ENCODE measurements around the gene CEMP1.
A peak's percentile ranks its signal among the peaks of the same experiment; 100 is the strongest.

CEMP1 gene

DNA sequence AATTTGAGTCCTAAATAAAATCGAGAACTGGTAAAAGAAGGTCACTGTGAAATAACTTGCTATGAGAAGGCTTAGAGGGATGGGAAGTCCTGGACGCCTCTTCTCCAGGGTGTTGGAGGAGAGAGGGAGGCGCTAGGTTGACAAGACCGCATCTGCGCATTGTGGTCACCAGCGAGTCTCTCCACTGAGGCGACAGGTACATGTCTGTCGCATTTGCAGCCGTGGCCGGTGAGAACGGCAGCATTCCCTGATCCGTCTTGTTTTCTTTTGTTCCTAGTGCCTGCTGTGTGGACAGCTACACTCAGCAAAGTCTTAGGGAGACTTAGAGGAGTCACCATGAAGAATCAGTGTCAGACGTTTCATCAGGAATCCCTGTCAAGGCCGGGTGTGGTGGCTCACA is 25.5 kb downstream of the CEMP1 start:
- Histone ChIP-seq H3K36me3 (ENCODE audit: control insufficient read depth in 1 of 2, insufficient read depth in 2 of 2, low read depth in 1 of 2, low read length in 2 of 2) (peaks cover 0 to 7% of the 10 kb centered on the region in 2 experiments), H2AFZ (ENCODE audit: low read depth, low read length) (no peak overlapping the region), H3K4me1 (ENCODE audit: control insufficient read depth, insufficient read depth, low read depth, low read length) (peaks cover 29% of the 10 kb centered on the region), H2BK120ac (ENCODE audit: low read depth, low read length) (no peak overlapping the region), H3K27ac (ENCODE audit: low read length, poor library complexity, severe bottlenecking) (no peak overlapping the region), H4K8ac (ENCODE audit: low read length) (no peak overlapping the region), H2BK12ac (ENCODE audit: low read length in 2 of 2) (no peak overlapping the region), H2AK5ac (ENCODE audit: low read length, severe bottlenecking) (peak overlapping the region; percentile 26), H4K91ac (ENCODE audit: low read length) (peak overlapping the region; percentile 34), H3K14ac (ENCODE audit: low read length in 2 of 2) (no peak overlapping the region), H2BK5ac (ENCODE audit: low read depth, low read length, poor library complexity, severe bottlenecking) (no peak overlapping the region), H3K79me1 (replicated peaks; ENCODE audit: low read length, poor library complexity, severe bottlenecking) (peaks cover 9% of the 10 kb centered on the region), H3K27me3 (ENCODE audit: control insufficient read depth in 1 of 2, insufficient read depth in 1 of 2, low read length in 2 of 2) (no peaks in the 10 kb centered on the region), H3K18ac (ENCODE audit: low read depth in 1 of 2, low read length in 2 of 2) (no peak overlapping the region), H3K23ac (ENCODE audit: low read length in 2 of 2) (no peak overlapping the region), H2BK15ac (ENCODE audit: low read depth, poor library complexity, severe bottlenecking) (no peak overlapping the region), H3K4me3 (ENCODE audit: insufficient read depth in 1 of 2, low read depth in 1 of 2, low read length in 2 of 2) (no peak overlapping the region), H3K9me3 (ENCODE audit: control insufficient read depth, low read length) (no peaks in the 10 kb centered on the region), H3K4ac (ENCODE audit: low read depth in 1 of 2, low read length in 2 of 2) (no peak overlapping the region), H3K9ac (ENCODE audit: low read length) (no peak overlapping the region), H3K4me2 (ENCODE audit: low read length, poor library complexity, severe bottlenecking) (no peak overlapping the region)
- no peak for DNase-seq
- WGBS: 94% methylated on average over 13 of the region's 14 CpGs

- peak overlapping the region; percentile 57 for H3K4me2 ChIP-seq (ENCODE audit: low read length, poor library complexity, severe bottlenecking)
- H2AK5ac ChIP-seq (ENCODE audit: low read length, severe bottlenecking): peak overlapping the region; percentile 96
- no peak overlapping the region for H2AFZ ChIP-seq (ENCODE audit: low read depth, low read length)
- H3K79me1 ChIP-seq (replicated peaks; ENCODE audit: low read length, poor library complexity, severe bottlenecking): peaks cover 17% of the 10 kb centered on the region
- H3K36me3 ChIP-seq (ENCODE audit: control insufficient read depth in 1 of 2, insufficient read depth in 2 of 2, low read depth in 1 of 2, low read length in 2 of 2): peaks cover 12 to 37% of the 10 kb centered on the region in 2 experiments
- no peaks in the 10 kb centered on the region for H3K9me3 ChIP-seq (ENCODE audit: control insufficient read depth, low read length)
- peak overlapping the region; percentile 11 to 80 for H3K18ac ChIP-seq (ENCODE audit: low read depth in 1 of 2, low read length in 2 of 2)
- H2BK12ac ChIP-seq (ENCODE audit: low read length in 2 of 2): peak overlapping the region; percentile 4 to 83
- H3K4me1 ChIP-seq (ENCODE audit: control insufficient read depth, insufficient read depth, low read depth, low read length): peaks cover 30% of the 10 kb centered on the region
- no peaks in the 10 kb centered on the region for H3K27me3 ChIP-seq (ENCODE audit: control insufficient read depth in 1 of 2, insufficient read depth in 1 of 2, low read length in 2 of 2)
- H3K4me3 ChIP-seq (ENCODE audit: insufficient read depth in 1 of 2, low read depth in 1 of 2, low read length in 2 of 2): no peak overlapping the region
- H2BK5ac ChIP-seq (ENCODE audit: low read depth, low read length, poor library complexity, severe bottlenecking): peak overlapping the region; percentile 19
- H3K4ac ChIP-seq (ENCODE audit: low read depth in 1 of 2, low read length in 2 of 2): peak overlapping the region; percentile 33 to 37
- H3K9ac ChIP-seq (ENCODE audit: low read length): peak overlapping the region; percentile 38
- no peak overlapping the region for H2BK120ac ChIP-seq (ENCODE audit: low read depth, low read length)
- no peak overlapping the region for H3K14ac ChIP-seq (ENCODE audit: low read length in 2 of 2)
- H3K23ac ChIP-seq (ENCODE audit: low read length in 2 of 2): peak overlapping the region in 1 of 2 experiments; percentile 1
- no peak for DNase-seq
- no peak overlapping the region for H4K91ac ChIP-seq (ENCODE audit: low read length)
- H3K27ac ChIP-seq (ENCODE audit: low read length, poor library complexity, severe bottlenecking): peak overlapping the region; percentile 89
- no peak overlapping the region for H2BK15ac ChIP-seq (ENCODE audit: low read depth, poor library complexity, severe bottlenecking)
- H4K8ac ChIP-seq (ENCODE audit: low read length): peak overlapping the region; percentile 72
- WGBS: 85% methylated on average over 18 of the region's 18 CpGs
These were observed 29.0 kb downstream of the CEMP1 start for GRCh38 chr16:2501946-2502895.

- peak; percentile 87 for DNase-seq
- no peak overlapping the region for H3K23ac ChIP-seq (ENCODE audit: low read length in 2 of 2)
- H3K9ac ChIP-seq (ENCODE audit: low read length): peak overlapping the region; percentile 38
- peak overlapping the region; percentile 43 for H3K4me2 ChIP-seq (ENCODE audit: low read length, poor library complexity, severe bottlenecking)
- H4K8ac ChIP-seq (ENCODE audit: low read length): peak overlapping the region; percentile 27
- no peak overlapping the region for H2BK15ac ChIP-seq (ENCODE audit: low read depth, poor library complexity, severe bottlenecking)
- no peaks in the 10 kb centered on the region for H3K27me3 ChIP-seq (ENCODE audit: control insufficient read depth in 1 of 2, insufficient read depth in 1 of 2, low read length in 2 of 2)
- H3K79me1 ChIP-seq (replicated peaks; ENCODE audit: low read length, poor library complexity, severe bottlenecking): peaks cover 15% of the 10 kb centered on the region
- peak overlapping the region; percentile 89 for H3K27ac ChIP-seq (ENCODE audit: low read length, poor library complexity, severe bottlenecking)
- peaks cover 23 to 48% of the 10 kb centered on the region in 2 experiments for H3K36me3 ChIP-seq (ENCODE audit: control insufficient read depth in 1 of 2, insufficient read depth in 2 of 2, low read depth in 1 of 2, low read length in 2 of 2)
- H3K18ac ChIP-seq (ENCODE audit: low read depth in 1 of 2, low read length in 2 of 2): no peak overlapping the region
- H4K91ac ChIP-seq (ENCODE audit: low read length): peak overlapping the region; percentile 62
- no peak overlapping the region for H2BK5ac ChIP-seq (ENCODE audit: low read depth, low read length, poor library complexity, severe bottlenecking)
- no peak overlapping the region for H2BK120ac ChIP-seq (ENCODE audit: low read depth, low read length)
- H3K14ac ChIP-seq (ENCODE audit: low read length in 2 of 2): no peak overlapping the region
- no peak overlapping the region for H3K4me3 ChIP-seq (ENCODE audit: insufficient read depth in 1 of 2, low read depth in 1 of 2, low read length in 2 of 2)
- H2BK12ac ChIP-seq (ENCODE audit: low read length in 2 of 2): peak overlapping the region in 1 of 2 experiments; percentile 71
- 49% methylated on average over 19 of the region's 23 CpGs for WGBS
- H2AK5ac ChIP-seq (ENCODE audit: low read length, severe bottlenecking): peak overlapping the region; percentile 38
- peaks cover 29% of the 10 kb centered on the region for H3K4me1 ChIP-seq (ENCODE audit: control insufficient read depth, insufficient read depth, low read depth, low read length)
- H3K9me3 ChIP-seq (ENCODE audit: control insufficient read depth, low read length): no peaks in the 10 kb centered on the region
- H2AFZ ChIP-seq (ENCODE audit: low read depth, low read length): no peak overlapping the region
- H3K4ac ChIP-seq (ENCODE audit: low read depth in 1 of 2, low read length in 2 of 2): peak overlapping the region in 1 of 2 experiments; percentile 30
These were observed 30.1 kb downstream of the CEMP1 start for GRCh38 chr16:2500918-2501750.
